ENCODE data around the gene PDGFB.

The PDGFB gene

DNA sequence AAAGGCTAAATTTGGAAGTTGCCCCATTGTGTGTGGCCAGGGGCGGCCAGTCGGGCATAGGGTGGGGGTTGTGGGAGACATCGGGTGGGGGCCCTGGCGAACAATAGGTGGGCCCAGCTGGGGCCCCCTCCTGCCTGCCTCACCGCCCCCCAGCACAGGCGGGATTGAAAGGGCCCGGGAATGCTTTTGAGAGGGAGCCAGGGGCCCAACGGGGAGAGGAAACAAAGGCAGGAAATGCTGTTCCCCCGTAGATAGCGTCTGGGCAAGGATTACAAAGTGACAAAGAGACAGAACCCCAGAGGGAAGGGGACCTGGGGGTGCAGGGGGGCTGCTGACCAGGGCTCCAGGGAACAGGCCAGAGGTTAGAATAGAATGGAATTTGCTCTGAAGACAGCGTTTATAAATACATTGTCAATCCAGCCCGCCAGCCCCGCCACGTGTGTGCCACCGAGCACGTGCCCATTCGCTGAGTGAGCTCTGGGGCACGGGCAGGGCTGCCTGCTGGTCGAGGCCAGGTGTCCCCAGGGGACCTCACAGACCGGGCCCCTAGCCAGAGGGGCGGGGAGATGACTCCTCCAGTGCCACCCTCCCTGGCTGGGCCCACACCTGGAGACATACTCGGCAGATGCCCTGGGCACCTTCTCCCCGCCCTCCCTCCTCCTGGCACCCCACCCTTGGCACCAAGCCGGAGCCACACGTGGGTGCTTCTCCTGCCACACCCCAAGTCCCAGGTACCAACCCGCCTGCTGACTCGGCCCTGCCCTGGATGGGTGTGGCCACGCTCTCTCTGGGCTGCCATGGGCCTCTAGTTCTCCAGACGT lies 9.7 kb downstream of the PDGFB start:
- Mint-ChIP-seq H3K27ac (no peak overlapping the region), H3K36me3 (no peaks in the 10 kb centered on the region), H3K4me1 (peaks cover 40% of the 10 kb centered on the region), H3K27me3 (peaks cover 98% of the 10 kb centered on the region), H3K4me3 (no peak overlapping the region), H3K9me3 (no peaks in the 10 kb centered on the region)
- DNase-seq, result no peak
- CTCF ChIA-PET, result interaction anchor here (0.8 to 1.4 kb wide), 2 partner anchors 20 to 75 kb away, joined by 3 to 4 read pairs; no protein-coding TSS in a partner anchor

DNA sequence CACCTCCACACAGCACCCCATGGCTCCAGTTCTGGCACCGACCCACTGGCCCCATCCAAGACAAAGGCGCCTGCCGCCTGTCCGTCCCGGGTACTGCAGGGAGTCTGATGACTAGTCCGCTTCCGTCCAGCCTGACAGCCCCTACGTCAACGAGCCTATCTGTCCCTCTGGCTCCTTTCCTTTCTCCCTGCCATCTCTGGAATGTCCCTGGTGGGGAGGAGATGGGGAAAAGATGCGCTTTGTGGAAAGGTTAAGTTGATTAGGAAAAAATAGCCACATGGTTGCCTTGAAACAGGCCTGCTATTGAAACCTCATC lies 10.4 kb downstream of the PDGFB start:
- no peak overlapping the region for H3K27ac Mint-ChIP-seq
- no peak overlapping the region for H3K4me3 Mint-ChIP-seq
- no peaks in the 10 kb centered on the region for H3K36me3 Mint-ChIP-seq
- peaks cover 34% of the 10 kb centered on the region for H3K4me1 Mint-ChIP-seq
- H3K27me3 Mint-ChIP-seq, result peaks cover 98% of the 10 kb centered on the region
- H3K9me3 Mint-ChIP-seq, result no peaks in the 10 kb centered on the region
- CTCF ChIA-PET, result no interaction called here
- no peak for DNase-seq

GRCh38 chr22:39233710-39234471 lies 10.9 kb downstream of the PDGFB start:
- H3K9me3 Mint-ChIP-seq, result no peaks in the 10 kb centered on the region
- no peaks in the 10 kb centered on the region for H3K36me3 Mint-ChIP-seq
- H3K4me3 Mint-ChIP-seq, result no peak overlapping the region
- H3K27ac Mint-ChIP-seq, result no peak overlapping the region
- CTCF ChIA-PET, result interaction anchor here (0.6 kb wide), 1 partner anchor 238 kb away, joined by 3 read pairs; no protein-coding TSS in a partner anchor
- H3K4me1 Mint-ChIP-seq, result peaks cover 30% of the 10 kb centered on the region
- peaks cover 97% of the 10 kb centered on the region for H3K27me3 Mint-ChIP-seq
- DNase-seq, result no peak

DNA sequence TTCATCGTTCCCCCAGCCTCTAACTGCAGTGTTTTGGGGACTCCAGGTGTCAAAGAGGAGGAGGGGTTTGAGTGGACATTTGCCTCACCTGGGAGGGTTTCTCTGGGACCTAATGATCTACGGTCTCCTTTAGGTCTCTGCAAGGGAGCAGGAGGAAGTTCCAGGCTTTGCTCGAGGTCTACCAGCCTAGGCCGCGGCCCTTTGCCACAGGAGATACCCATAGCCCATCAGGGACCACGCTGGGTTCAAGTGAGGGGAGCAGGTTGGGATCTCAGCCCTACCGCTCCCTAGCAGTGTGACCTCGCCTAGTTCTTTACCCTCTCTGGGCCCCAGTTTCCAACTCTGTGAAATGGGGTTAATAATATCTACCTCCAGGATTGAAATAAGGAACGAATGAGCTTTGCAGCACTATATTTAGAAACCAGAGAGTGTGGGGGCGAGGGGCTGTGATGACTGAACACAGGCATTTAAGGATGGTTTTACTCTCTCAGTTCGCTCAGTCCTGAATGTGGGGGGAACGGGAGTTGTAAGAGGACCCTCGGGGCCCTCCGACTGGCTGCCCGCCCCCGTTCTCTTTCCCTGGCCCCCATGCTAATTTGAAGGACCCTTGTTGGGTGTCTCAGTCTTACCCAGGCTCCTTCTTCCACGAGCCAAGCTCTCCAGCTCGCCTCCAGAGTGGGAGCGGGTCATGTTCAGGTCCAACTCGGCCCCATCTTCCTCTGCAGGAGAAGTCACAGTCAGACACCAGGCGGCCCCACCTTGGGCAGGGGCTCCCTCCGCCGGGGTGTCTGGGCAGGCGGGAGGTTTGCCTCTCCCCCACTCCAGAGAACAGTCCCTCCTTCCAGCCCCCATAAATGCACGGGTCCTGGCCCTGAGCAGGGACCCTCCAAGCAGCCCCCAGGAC lies 11.7 kb downstream of the PDGFB start:
- peaks cover 27% of the 10 kb centered on the region for H3K4me1 Mint-ChIP-seq
- H3K27ac Mint-ChIP-seq, result no peak overlapping the region
- DNase-seq, result no peak
- peaks cover 89% of the 10 kb centered on the region for H3K27me3 Mint-ChIP-seq
- no peaks in the 10 kb centered on the region for H3K36me3 Mint-ChIP-seq
- no peak overlapping the region for H3K4me3 Mint-ChIP-seq
- no peaks in the 10 kb centered on the region for H3K9me3 Mint-ChIP-seq
- CTCF ChIA-PET, result no interaction called here

GRCh38 chr22:39232246-39232645 lies 12.5 kb downstream of the PDGFB start:
- Mint-ChIP-seq H3K4me1 (peaks cover 22% of the 10 kb centered on the region), H3K36me3 (no peaks in the 10 kb centered on the region), H3K4me3 (no peak overlapping the region), H3K9me3 (no peaks in the 10 kb centered on the region), H3K27me3 (peaks cover 85% of the 10 kb centered on the region), H3K27ac (no peak overlapping the region)
- no peak for DNase-seq
- CTCF ChIA-PET, result no interaction called here

- Mint-ChIP-seq H3K27me3 (peaks cover 76% of the 10 kb centered on the region), H3K27ac (no peak overlapping the region)
These were observed 13.4 kb downstream of the PDGFB start for GRCh38 chr22:39231197-39231950.

GRCh38 chr22:39230261-39231196 lies 14.3 kb downstream of the PDGFB start:
- CTCF ChIA-PET, result no interaction called here
- H3K27me3 Mint-ChIP-seq, result peaks cover 68% of the 10 kb centered on the region
- no peak for DNase-seq
- H3K4me3 Mint-ChIP-seq, result no peak overlapping the region
- H3K4me1 Mint-ChIP-seq, result peaks cover 5% of the 10 kb centered on the region
- no peaks in the 10 kb centered on the region for H3K36me3 Mint-ChIP-seq
- no peaks in the 10 kb centered on the region for H3K9me3 Mint-ChIP-seq
- H3K27ac Mint-ChIP-seq, result no peak overlapping the region

More at GRCh38 chr22:39231197-39231950, 13.4 kb downstream of the PDGFB start:
- CTCF ChIA-PET, result no interaction called here
- no peak for DNase-seq
- no peaks in the 10 kb centered on the region for H3K36me3 Mint-ChIP-seq
- H3K4me1 Mint-ChIP-seq, result peaks cover 13% of the 10 kb centered on the region
- H3K4me3 Mint-ChIP-seq, result no peak overlapping the region
- no peaks in the 10 kb centered on the region for H3K9me3 Mint-ChIP-seq

- Mint-ChIP-seq H3K27ac (no peak overlapping the region), H3K27me3 (peaks cover 60% of the 10 kb centered on the region), H3K9me3 (no peaks in the 10 kb centered on the region), H3K4me1 (no peaks in the 10 kb centered on the region), H3K4me3 (no peak overlapping the region), H3K36me3 (no peaks in the 10 kb centered on the region)
- no peak for DNase-seq
- CTCF ChIA-PET, result interaction anchor here (1.2 kb wide), 1 partner anchor 10 kb away, joined by 3 read pairs; no protein-coding TSS in a partner anchor
These were observed 15.0 kb downstream of the PDGFB start for GRCh38 chr22:39229688-39230260.

- CTCF ChIA-PET, result interaction anchor here (1.2 kb wide), 1 partner anchor 10 kb away, joined by 3 read pairs; no protein-coding TSS in a partner anchor
- no peaks in the 10 kb centered on the region for H3K4me1 Mint-ChIP-seq
- H3K9me3 Mint-ChIP-seq, result no peaks in the 10 kb centered on the region
These were observed 15.7 kb downstream of the PDGFB start for GRCh38 chr22:39229075-39229474.

DNA sequence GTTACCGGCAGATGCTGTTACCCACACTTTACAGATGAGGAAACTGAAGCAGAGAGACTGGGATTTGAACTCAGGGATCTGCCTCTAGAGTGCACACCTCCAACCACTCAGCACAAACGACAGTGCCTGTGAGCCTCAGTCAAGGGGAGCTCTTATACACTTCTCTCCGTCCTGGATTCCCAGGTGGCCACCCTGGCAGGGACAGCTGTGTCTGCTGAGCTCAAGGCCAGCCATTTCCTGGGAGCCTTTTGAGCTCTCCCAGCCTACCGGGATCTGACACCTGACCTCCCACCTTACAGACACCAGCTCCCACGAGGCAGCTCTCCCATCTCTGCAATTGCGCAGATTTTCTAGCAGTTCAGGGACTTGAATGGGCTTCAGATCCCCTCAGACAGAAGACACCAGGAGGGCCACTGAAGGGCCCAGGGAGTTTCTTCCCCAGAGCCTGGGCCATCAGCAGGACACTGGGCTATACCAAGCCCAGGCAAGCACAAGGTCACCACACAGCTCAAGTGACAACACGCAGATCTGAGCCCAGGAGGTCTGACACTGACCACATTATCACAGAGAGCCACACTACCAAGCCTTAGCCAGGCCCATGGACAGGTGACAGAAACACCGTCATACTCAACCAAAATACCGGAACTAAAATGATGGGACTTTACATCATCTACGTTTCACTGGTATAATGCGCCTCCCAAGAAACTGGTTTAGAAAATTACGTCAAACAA lies 17.1 kb downstream of the PDGFB start:
- H3K27me3 Mint-ChIP-seq, result peaks cover 47% of the 10 kb centered on the region
- no peak overlapping the region for H3K4me3 Mint-ChIP-seq
- H3K36me3 Mint-ChIP-seq, result no peaks in the 10 kb centered on the region
- no peak overlapping the region for H3K27ac Mint-ChIP-seq
- peaks cover 4% of the 10 kb centered on the region for H3K4me1 Mint-ChIP-seq
- H3K9me3 Mint-ChIP-seq, result no peaks in the 10 kb centered on the region
- CTCF ChIA-PET, result interaction anchor here (0.9 kb wide), 1 partner anchor 56 kb away, joined by 3 read pairs; no protein-coding TSS in a partner anchor
- no peak for DNase-seq

More at GRCh38 chr22:39229075-39229474, 15.7 kb downstream of the PDGFB start:
- Mint-ChIP-seq H3K36me3 (no peaks in the 10 kb centered on the region), H3K27ac (no peak overlapping the region), H3K27me3 (peaks cover 53% of the 10 kb centered on the region), H3K4me3 (no peak overlapping the region)
- DNase-seq, result no peak

- H3K9me3 Mint-ChIP-seq, result no peaks in the 10 kb centered on the region
- no peak overlapping the region for H3K27ac Mint-ChIP-seq
- H3K36me3 Mint-ChIP-seq, result no peaks in the 10 kb centered on the region
- CTCF ChIA-PET, result no interaction called here
- no peak for DNase-seq
- H3K4me1 Mint-ChIP-seq, result peaks cover 4% of the 10 kb centered on the region
- peaks cover 46% of the 10 kb centered on the region for H3K27me3 Mint-ChIP-seq
- H3K4me3 Mint-ChIP-seq, result no peak overlapping the region
These were observed 18.4 kb downstream of the PDGFB start for GRCh38 chr22:39226353-39226752.

DNA sequence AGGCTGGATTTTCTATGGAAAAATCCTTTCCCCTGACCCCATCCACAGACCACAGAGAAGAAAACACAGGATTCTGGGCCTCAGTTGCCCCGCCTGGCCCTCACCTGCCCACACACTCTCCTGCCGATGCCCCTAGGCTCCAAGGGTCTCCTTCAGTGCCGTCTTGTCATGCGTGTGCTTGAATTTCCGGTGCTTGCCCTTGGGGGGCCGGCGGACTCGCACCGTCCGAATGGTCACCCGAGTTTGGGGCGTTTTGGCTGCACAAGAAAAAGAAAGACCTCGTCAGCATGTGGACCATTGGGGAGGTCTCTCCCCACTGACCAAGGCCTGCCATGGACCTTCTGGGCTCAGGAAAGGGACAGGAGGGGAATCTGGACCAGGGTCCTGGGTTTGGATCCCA lies 19.2 kb downstream of the PDGFB start:
- Mint-ChIP-seq H3K4me3 (no peak overlapping the region), H3K9me3 (no peaks in the 10 kb centered on the region), H3K4me1 (peaks cover 4% of the 10 kb centered on the region), H3K27me3 (peaks cover 43% of the 10 kb centered on the region), H3K27ac (no peak overlapping the region), H3K36me3 (no peaks in the 10 kb centered on the region)
- no peak for DNase-seq
- CTCF ChIA-PET, result no interaction called here

Measured in activated naive CD4-positive, alpha-beta T cell treated with anti-CD3 and anti-CD28 coated beads, Interleukin-2, amount 10 ng/mL, durations not matched to agents 7 days and 5 days (primary cell).